ENCODE results near the gene TJAP1. TPM values are rescaled to one million over a fixed set of nuclear protein-coding genes. Genes with fewer than 3 reads are reported as not detected.
"Not testable (repeated sequence)": the region's sequence is repeated elsewhere in the genome, so short reads cannot be mapped to it uniquely, and the experiment has no call there.

Gene TJAP1
- total RNA-seq, 1 donor from 2014 or later, result 45.3 TPM

DNA sequence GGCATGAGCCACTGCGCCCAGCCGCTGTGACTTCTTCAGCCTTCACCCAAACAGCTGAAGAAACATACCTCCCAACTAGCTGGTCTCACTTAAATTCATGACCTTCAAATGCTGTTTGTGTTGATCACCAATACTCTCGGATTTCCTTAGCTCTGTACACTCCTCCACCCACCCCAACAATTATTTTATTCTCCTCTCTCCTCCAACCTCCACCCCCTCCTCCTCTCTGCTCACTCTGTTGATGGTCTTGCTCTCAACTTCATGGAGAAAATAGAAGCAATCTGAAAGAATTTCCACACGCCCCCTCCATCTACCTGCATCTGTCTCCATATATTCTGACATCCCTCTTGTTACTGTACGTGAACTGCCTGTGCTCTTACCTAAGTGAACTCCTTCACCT, 15.4 kb upstream of the TJAP1 start:
- ChIA-PET POLR2A (no interaction called here), CTCF (no interaction called here)
- no peak overlapping the region for H3K27ac Mint-ChIP-seq
- ATAC-seq (ENCODE audit: low read depth), result no peak
- H3K36me3 Mint-ChIP-seq (ENCODE audit: low read depth), result no peaks in the 10 kb centered on the region
- no peak for DNase-seq
- no peaks in the 10 kb centered on the region for H3K9me3 Mint-ChIP-seq
- peaks cover 1% of the 10 kb centered on the region for H3K4me1 Mint-ChIP-seq
- intact Hi-C loops (cut with micrococcal nuclease), result no loop called here
- no peak overlapping the region for H3K4me3 Mint-ChIP-seq
- TF ChIP-seq, protein P1, sequence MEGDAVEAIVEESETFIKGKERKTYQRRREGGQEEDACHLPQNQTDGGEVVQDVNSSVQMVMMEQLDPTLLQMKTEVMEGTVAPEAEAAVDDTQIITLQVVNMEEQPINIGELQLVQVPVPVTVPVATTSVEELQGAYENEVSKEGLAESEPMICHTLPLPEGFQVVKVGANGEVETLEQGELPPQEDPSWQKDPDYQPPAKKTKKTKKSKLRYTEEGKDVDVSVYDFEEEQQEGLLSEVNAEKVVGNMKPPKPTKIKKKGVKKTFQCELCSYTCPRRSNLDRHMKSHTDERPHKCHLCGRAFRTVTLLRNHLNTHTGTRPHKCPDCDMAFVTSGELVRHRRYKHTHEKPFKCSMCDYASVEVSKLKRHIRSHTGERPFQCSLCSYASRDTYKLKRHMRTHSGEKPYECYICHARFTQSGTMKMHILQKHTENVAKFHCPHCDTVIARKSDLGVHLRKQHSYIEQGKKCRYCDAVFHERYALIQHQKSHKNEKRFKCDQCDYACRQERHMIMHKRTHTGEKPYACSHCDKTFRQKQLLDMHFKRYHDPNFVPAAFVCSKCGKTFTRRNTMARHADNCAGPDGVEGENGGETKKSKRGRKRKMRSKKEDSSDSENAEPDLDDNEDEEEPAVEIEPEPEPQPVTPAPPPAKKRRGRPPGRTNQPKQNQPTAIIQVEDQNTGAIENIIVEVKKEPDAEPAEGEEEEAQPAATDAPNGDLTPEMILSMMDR (IDR thresholded peaks at IDR 0.05), result no peak
- H3K27me3 Mint-ChIP-seq, result peaks cover 22% of the 10 kb centered on the region

DNA sequence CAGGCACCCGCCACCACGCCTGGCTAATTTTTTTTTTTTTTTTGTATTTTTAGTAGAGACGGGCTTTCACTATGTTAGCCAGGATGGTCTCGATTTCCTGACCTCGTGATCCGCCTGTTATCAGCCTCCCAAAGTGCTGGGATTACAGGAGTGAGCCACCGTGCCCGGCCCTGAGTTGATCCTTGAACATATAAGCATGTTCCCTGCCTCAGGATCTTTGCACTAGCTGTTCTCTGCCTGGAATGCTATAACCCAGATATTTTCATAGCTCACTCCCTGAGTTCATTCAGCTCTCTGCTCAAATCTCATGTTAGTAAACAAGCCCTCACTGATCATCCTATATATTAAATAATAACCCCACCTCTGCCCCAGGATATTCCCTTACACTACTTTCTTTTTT, 13.0 kb upstream of the TJAP1 start:
- no peak overlapping the region for H3K27ac Mint-ChIP-seq
- intact Hi-C loops (cut with micrococcal nuclease), result no loop called here
- peaks cover 37% of the 10 kb centered on the region for H3K27me3 Mint-ChIP-seq
- no peak overlapping the region for H3K4me3 Mint-ChIP-seq
- no peaks in the 10 kb centered on the region for H3K9me3 Mint-ChIP-seq
- ChIA-PET POLR2A (interaction anchor here (0.6 to 1.5 kb wide), 6 partner anchors 8 to 410 kb away, joined by 3 to 6 read pairs (median 4); partner anchors contain the start of genes ABCC10 and DLK2), CTCF (no interaction called here)
- no peaks in the 10 kb centered on the region for H3K36me3 Mint-ChIP-seq (ENCODE audit: low read depth)
- TF ChIP-seq, protein P1 (IDR thresholded peaks at IDR 0.05), result no peak
- H3K4me1 Mint-ChIP-seq, result no peaks in the 10 kb centered on the region
- no peak for DNase-seq
- no peak for ATAC-seq (ENCODE audit: low read depth)

DNA sequence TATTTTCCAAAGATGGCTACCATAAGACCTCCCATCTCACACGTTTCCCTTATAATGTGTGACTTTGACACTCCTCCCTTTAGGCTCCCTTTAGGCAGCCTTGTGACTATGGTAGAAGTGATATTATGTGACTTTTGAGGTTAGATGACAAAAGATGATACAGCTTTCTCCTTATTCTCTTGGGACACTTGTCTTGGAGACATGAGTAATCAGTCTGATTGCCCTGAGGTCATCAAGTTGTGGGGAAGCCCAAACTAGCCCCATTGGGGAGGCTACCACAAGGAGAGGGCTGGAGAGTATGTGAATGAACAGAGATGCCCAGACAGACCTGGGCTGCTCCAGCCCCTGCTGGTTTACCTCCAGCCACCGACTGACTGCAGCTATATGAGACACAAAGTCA, 11.4 kb upstream of the TJAP1 start:
- no peaks in the 10 kb centered on the region for H3K4me1 Mint-ChIP-seq
- intact Hi-C loops (cut with micrococcal nuclease), result no loop called here
- ChIA-PET POLR2A (no interaction called here), CTCF (no interaction called here)
- TF ChIP-seq, protein P1 (IDR thresholded peaks at IDR 0.05), result no peak
- DNase-seq (no peak), ATAC-seq (ENCODE audit: low read depth) (no peak)
- H3K36me3 Mint-ChIP-seq (ENCODE audit: low read depth), result no peaks in the 10 kb centered on the region
- no peaks in the 10 kb centered on the region for H3K9me3 Mint-ChIP-seq
- no peak overlapping the region for H3K27ac Mint-ChIP-seq
- peaks cover 37% of the 10 kb centered on the region for H3K27me3 Mint-ChIP-seq
- H3K4me3 Mint-ChIP-seq, result no peak overlapping the region

DNA sequence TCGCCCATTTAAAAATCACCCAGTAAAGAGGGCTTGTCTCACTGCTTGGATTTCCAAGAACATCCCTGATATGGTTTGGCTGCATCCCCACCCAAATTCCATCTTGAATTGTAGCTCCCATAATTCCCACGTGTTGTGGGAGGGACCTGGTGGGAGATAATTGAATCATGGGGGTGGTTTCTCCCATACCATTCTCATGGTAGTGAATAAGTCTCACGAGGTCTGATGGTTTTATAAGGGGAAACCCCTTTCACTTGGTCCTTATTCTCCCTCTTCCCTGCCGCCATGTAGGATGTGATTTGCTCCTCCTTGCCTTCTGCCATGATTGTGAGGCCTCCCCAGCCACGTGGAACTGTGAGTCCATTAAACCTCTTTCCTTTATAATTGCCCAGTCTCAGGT, 10.1 kb upstream of the TJAP1 start:
- CTCF ChIA-PET; ATAC-seq (ENCODE audit: low read depth); POLR2A ChIA-PET: not testable (repeated sequence)

DNA sequence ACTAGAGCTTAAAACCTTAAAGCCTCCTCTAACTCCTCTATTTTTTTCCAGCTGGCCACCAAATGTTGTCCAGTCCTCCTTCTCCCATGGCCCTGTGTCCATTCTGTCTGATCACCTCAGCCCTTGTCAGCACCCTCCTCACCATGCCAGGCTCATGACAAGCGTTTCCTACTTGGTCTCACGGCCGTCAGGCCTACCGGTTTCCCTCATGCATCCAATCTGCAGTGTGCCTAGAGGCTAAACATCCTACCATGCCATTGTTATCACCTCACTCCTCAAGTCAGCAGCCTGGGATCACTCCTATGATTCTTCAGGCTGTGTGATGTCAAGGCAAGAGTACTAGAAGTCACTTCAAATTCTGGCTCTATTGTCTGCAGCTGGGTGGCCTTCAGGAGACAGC, 9.6 kb upstream of the TJAP1 start:
- ATAC-seq (ENCODE audit: low read depth) (no peak), DNase-seq (no peak)
- no peak overlapping the region for H3K4me3 Mint-ChIP-seq
- ChIA-PET CTCF (no interaction called here), POLR2A (no interaction called here)
- H3K36me3 Mint-ChIP-seq (ENCODE audit: low read depth), result no peaks in the 10 kb centered on the region
- intact Hi-C loops (cut with micrococcal nuclease), result no loop called here
- peaks cover 40% of the 10 kb centered on the region for H3K27me3 Mint-ChIP-seq
- H3K4me1 Mint-ChIP-seq, result no peaks in the 10 kb centered on the region
- no peak overlapping the region for H3K27ac Mint-ChIP-seq
- TF ChIP-seq, protein P1 (IDR thresholded peaks at IDR 0.05), result no peak
- no peaks in the 10 kb centered on the region for H3K9me3 Mint-ChIP-seq

More for the DNA sequence above, 10.1 kb upstream of the TJAP1 start:
- H3K27ac Mint-ChIP-seq; H3K4me3 Mint-ChIP-seq; DNase-seq; H3K4me1 Mint-ChIP-seq; H3K9me3 Mint-ChIP-seq; intact Hi-C loops (cut with micrococcal nuclease); H3K36me3 Mint-ChIP-seq (ENCODE audit: low read depth): not testable (repeated sequence)
- H3K27me3 Mint-ChIP-seq, result peaks cover 40% of the 10 kb centered on the region

DNA sequence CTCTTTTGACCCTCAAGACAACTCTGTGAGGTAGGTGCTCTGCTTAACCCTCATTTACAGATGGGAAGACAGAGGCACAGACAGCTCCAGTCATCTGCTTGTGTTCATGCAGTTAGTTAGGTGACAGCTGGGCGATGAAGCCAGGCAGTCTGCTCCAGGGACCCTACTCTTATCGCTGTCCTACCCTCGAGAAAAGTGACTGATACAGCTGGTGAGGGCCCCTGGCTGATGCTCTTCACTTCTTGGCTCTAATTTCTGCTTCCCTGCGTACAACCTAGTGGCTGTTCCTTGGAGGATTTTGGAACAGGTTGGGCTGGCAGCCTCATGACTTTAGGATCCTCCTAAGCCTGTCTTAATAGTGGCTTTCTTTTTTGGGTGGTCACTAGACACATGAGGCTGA, 9.1 kb upstream of the TJAP1 start:
- no peak for DNase-seq

More for the DNA sequence above, 9.1 kb upstream of the TJAP1 start:
- Mint-ChIP-seq H3K27ac (no peak overlapping the region), H3K4me1 (no peaks in the 10 kb centered on the region), H3K4me3 (no peak overlapping the region), H3K9me3 (no peaks in the 10 kb centered on the region), H3K36me3 (ENCODE audit: low read depth) (no peaks in the 10 kb centered on the region), H3K27me3 (peaks cover 38% of the 10 kb centered on the region)
- TF ChIP-seq, protein P1 (IDR thresholded peaks at IDR 0.05), result no peak
- POLR2A ChIA-PET, result no interaction called here
- no peak for ATAC-seq (ENCODE audit: low read depth)
- CTCF ChIA-PET, result no interaction called here
- intact Hi-C loops (cut with micrococcal nuclease), result no loop called here

Data from activated B cell treated with CpG ODN at 0.5 μM for 24 hours (primary cell).